Ovary (tissue), 3 donors: ENCODE results near the gene CSF3R.

Experiments
- CTCF ChIP-seq, 3 donors: fragments of 450-650 bp in 2 of 3; fragments of 200-600 bp in 1 of 3; IDR thresholded peaks; one replicate each; pipeline versions ENCODE4 v1.5.1 to v1.8.0; 2016 to 2022; ENCODE audit warnings: antibody characterized with exemption in 3 of 3, mild to moderate bottlenecking in 1 of 3
- POLR2A ChIP-seq: fragments of 450-650 bp; IDR thresholded peaks from one replicate; pipeline ENCODE4 v1.6.1; 2017; ENCODE audit warnings: antibody characterized with exemption, mild to moderate bottlenecking, moderate library complexity
- donor health status: DM: no; HTN: no; CAD: no.

GRCh38 chr1:36530791-36531190, 48.1 kb upstream of the CSF3R start:
- TF ChIP-seq CTCF (IDR thresholded peaks at IDR 0.05) (no peak), POLR2A (no peak)
